ENCODE results near the gene METTL3. TPM values are rescaled to one million over a fixed set of nuclear protein-coding genes. Genes with fewer than 3 reads are reported as not detected.
A peak's percentile ranks its signal among the peaks of the same experiment; 100 is the strongest.

METTL3 gene
- total and polyA plus RNA-seq, 2 of the 13 experiments (the other 11 are each of a cell fraction or from before 2014, with no cell fraction given), result 123 to 130 TPM

GRCh38 chr14:21528381-21529348, 17.5 kb upstream of the METTL3 start (continued):
- no peak for TF ChIP-seq HNF1A (IDR thresholded peaks at IDR 0.05; ENCODE audit: low read depth)
- peak; percentile 42; the same call in 1 of the 2 replicates for TF ChIP-seq HNF1A (CRISPR knock-in tag; IDR thresholded peaks at IDR 0.05; ENCODE audit: borderline replicate concordance)
- TF ChIP-seq SMAD1 (CRISPR knock-in tag; IDR thresholded peaks at IDR 0.05; ENCODE audit: borderline replicate concordance, low read depth), result no peak
- no peak; the same call in 1 of the 2 replicates for TF ChIP-seq HIC2 (CRISPR knock-in tag; IDR thresholded peaks at IDR 0.05; ENCODE audit: low read depth)
- peak; percentile 78; the same call in 1 of the 2 replicates for TF ChIP-seq AHDC1 (CRISPR knock-in tag; IDR thresholded peaks at IDR 0.05; ENCODE audit: borderline replicate concordance)
- 0 out of 2 replicates have a peak, but pooled peaks have one; percentile 41 for TF ChIP-seq HMG20B (CRISPR knock-in tag; conservative IDR thresholded peaks at IDR 0.05)
- peak; percentile 81; the same call in 1 of the 2 replicates for TF ChIP-seq ZBTB20 (CRISPR knock-in tag; IDR thresholded peaks at IDR 0.05; ENCODE audit: borderline replicate concordance, low read depth)
- peak; percentile 99 for TF ChIP-seq BCL6 (CRISPR knock-in tag; IDR thresholded peaks at IDR 0.05)
- no peak for TF ChIP-seq ZNF572 (CRISPR knock-in tag; IDR thresholded peaks at IDR 0.05)
- TF ChIP-seq ZNF574 (CRISPR knock-in tag; IDR thresholded peaks at IDR 0.05), result peak; percentile 42; the same call in 1 of the 2 replicates
- 0 out of 2 replicates have a peak, but pooled peaks have one; percentile 23 for TF ChIP-seq NR2C2 (CRISPR knock-in tag; IDR thresholded peaks at IDR 0.05; ENCODE audit: borderline replicate concordance)
- TF ChIP-seq REPIN1 (CRISPR knock-in tag; IDR thresholded peaks at IDR 0.05; ENCODE audit: borderline replicate concordance, low read depth), result no peak
